Muscle layer of colon (tissue), 2 donors: Measurements from ENCODE around the gene STAT4.

ENCODE experiments used
- H3K27ac ChIP-seq: one replicate; pipeline ENCODE4 v1.7.0; 2013; ENCODE audit warnings: low read depth, mild to moderate bottlenecking, low read length, moderate library complexity
- H3K27me3 ChIP-seq, 2 donors: one replicate each; pipeline ENCODE4 v1.7.0; 2013; ENCODE audit warnings: low read length in 2 of 2, mild to moderate bottlenecking in 2 of 2; ENCODE audit not compliant: insufficient read depth in 2 of 2, control insufficient read depth in 1 of 2
- H3K36me3 ChIP-seq: one replicate; pipeline ENCODE4 v1.7.0; 2013; ENCODE audit warnings: mild to moderate bottlenecking, low read length; ENCODE audit not compliant: insufficient read depth
- H3K4me1 ChIP-seq: one replicate; pipeline ENCODE4 v1.7.0; 2013; ENCODE audit warnings: mild to moderate bottlenecking, low read length; ENCODE audit not compliant: insufficient read depth
- H3K4me3 ChIP-seq, 2 donors: one replicate each; pipeline ENCODE4 v1.7.0; 2013; ENCODE audit warnings: low read length in 2 of 2, low read depth in 1 of 2, mild to moderate bottlenecking in 1 of 2, moderate library complexity in 1 of 2
- H3K9ac ChIP-seq: one replicate; pipeline ENCODE4 v1.7.0; 2013; ENCODE audit warnings: low read length
- H3K9me3 ChIP-seq: one replicate; pipeline ENCODE4 v1.7.0; 2013; ENCODE audit warnings: mild to moderate bottlenecking, low read length
- donor health status: abdominal sarcoma.
- donor health status: Adenocarcinoma of cecum.

STAT4 gene

GRCh38 chr2:191069606-191070005 lies 81.2 kb downstream of the STAT4 start:
- no peak overlapping the region for H3K27ac ChIP-seq

GRCh38 chr2:191066919-191067233 lies 83.9 kb downstream of the STAT4 start:
- no peaks in the 10 kb centered on the region for H3K27me3 ChIP-seq
- H3K9ac ChIP-seq = no peak overlapping the region
- H3K9me3 ChIP-seq = no peaks in the 10 kb centered on the region
- no peak overlapping the region for H3K4me3 ChIP-seq
- H3K36me3 ChIP-seq = no peaks in the 10 kb centered on the region
- no peak overlapping the region for H3K27ac ChIP-seq
- H3K4me1 ChIP-seq = no peaks in the 10 kb centered on the region

More at GRCh38 chr2:191069606-191070005, 81.2 kb downstream of the STAT4 start:
- H3K36me3 ChIP-seq = no peaks in the 10 kb centered on the region
- H3K4me1 ChIP-seq = no peaks in the 10 kb centered on the region
- no peak overlapping the region for H3K4me3 ChIP-seq
- no peaks in the 10 kb centered on the region for H3K27me3 ChIP-seq
- H3K9ac ChIP-seq = no peak overlapping the region
- no peaks in the 10 kb centered on the region for H3K9me3 ChIP-seq

GRCh38 chr2:191066197-191066918 lies 84.4 kb downstream of the STAT4 start:
- no peaks in the 10 kb centered on the region for H3K36me3 ChIP-seq
- H3K27me3 ChIP-seq = no peaks in the 10 kb centered on the region
- no peak overlapping the region for H3K9ac ChIP-seq
- no peak overlapping the region for H3K27ac ChIP-seq
- no peak overlapping the region for H3K4me3 ChIP-seq
- no peaks in the 10 kb centered on the region for H3K9me3 ChIP-seq
- H3K4me1 ChIP-seq = no peaks in the 10 kb centered on the region

- Histone ChIP-seq H3K36me3 (no peaks in the 10 kb centered on the region), H3K4me1 (no peaks in the 10 kb centered on the region), H3K27ac (no peak overlapping the region), H3K4me3 (no peak overlapping the region), H3K27me3 (no peaks in the 10 kb centered on the region), H3K9me3 (no peaks in the 10 kb centered on the region), H3K9ac (no peak overlapping the region)
These were observed 85.0 kb downstream of the STAT4 start for GRCh38 chr2:191065785-191066184.

- H3K9me3 ChIP-seq = no peaks in the 10 kb centered on the region
- H3K9ac ChIP-seq = no peak overlapping the region
- no peak overlapping the region for H3K27ac ChIP-seq
- no peaks in the 10 kb centered on the region for H3K4me1 ChIP-seq
- no peaks in the 10 kb centered on the region for H3K36me3 ChIP-seq
- no peak overlapping the region for H3K4me3 ChIP-seq
- H3K27me3 ChIP-seq = no peaks in the 10 kb centered on the region
These were observed 86.2 kb downstream of the STAT4 start for GRCh38 chr2:191064590-191064989.

- H3K9ac ChIP-seq = no peak overlapping the region
- H3K4me1 ChIP-seq = no peaks in the 10 kb centered on the region
- H3K27me3 ChIP-seq = no peaks in the 10 kb centered on the region
- no peaks in the 10 kb centered on the region for H3K36me3 ChIP-seq
- no peak overlapping the region for H3K27ac ChIP-seq
- no peaks in the 10 kb centered on the region for H3K9me3 ChIP-seq
- H3K4me3 ChIP-seq = no peak overlapping the region
These were observed 87.2 kb downstream of the STAT4 start for GRCh38 chr2:191063584-191063983.

- H3K9me3 ChIP-seq = no peaks in the 10 kb centered on the region
- no peak overlapping the region for H3K9ac ChIP-seq
- H3K36me3 ChIP-seq = no peaks in the 10 kb centered on the region
- H3K4me3 ChIP-seq = no peak overlapping the region
- no peak overlapping the region for H3K27ac ChIP-seq
- no peaks in the 10 kb centered on the region for H3K4me1 ChIP-seq
- H3K27me3 ChIP-seq = no peaks in the 10 kb centered on the region
These were observed 89.3 kb downstream of the STAT4 start for GRCh38 chr2:191061381-191061980.

- Histone ChIP-seq H3K36me3 (no peaks in the 10 kb centered on the region), H3K4me1 (no peaks in the 10 kb centered on the region), H3K4me3 (no peak overlapping the region), H3K27me3 (no peaks in the 10 kb centered on the region), H3K9ac (no peak overlapping the region), H3K9me3 (no peaks in the 10 kb centered on the region), H3K27ac (no peak overlapping the region)
These were observed 91.5 kb downstream of the STAT4 start for GRCh38 chr2:191059308-191059707.

GRCh38 chr2:191056228-191056627 lies 94.6 kb downstream of the STAT4 start:
- H3K9me3 ChIP-seq = no peaks in the 10 kb centered on the region
- no peak overlapping the region for H3K9ac ChIP-seq
- no peak overlapping the region for H3K4me3 ChIP-seq
- no peaks in the 10 kb centered on the region for H3K27me3 ChIP-seq
- H3K27ac ChIP-seq = no peak overlapping the region
- no peaks in the 10 kb centered on the region for H3K36me3 ChIP-seq
- no peaks in the 10 kb centered on the region for H3K4me1 ChIP-seq

GRCh38 chr2:191053256-191053655 lies 97.5 kb downstream of the STAT4 start:
- Histone ChIP-seq H3K27ac (no peak overlapping the region), H3K27me3 (no peaks in the 10 kb centered on the region), H3K9me3 (no peaks in the 10 kb centered on the region), H3K9ac (no peak overlapping the region), H3K4me1 (peaks cover 7% of the 10 kb centered on the region), H3K4me3 (no peak overlapping the region), H3K36me3 (no peaks in the 10 kb centered on the region)

GRCh38 chr2:191051825-191052778 lies 98.7 kb downstream of the STAT4 start:
- H3K9ac ChIP-seq = no peak overlapping the region
- H3K27ac ChIP-seq = no peak overlapping the region
- no peak overlapping the region for H3K4me3 ChIP-seq
- H3K36me3 ChIP-seq = no peaks in the 10 kb centered on the region
- peaks cover 7% of the 10 kb centered on the region for H3K4me1 ChIP-seq
- H3K9me3 ChIP-seq = no peaks in the 10 kb centered on the region
- H3K27me3 ChIP-seq = no peaks in the 10 kb centered on the region
